Gastrocnemius medialis (tissue), 4 donors: ENCODE data around the gene MSI2. TPM values are rescaled to one million over a fixed set of nuclear protein-coding genes. Genes with fewer than 3 reads are reported as not detected.

Experiments
- ATAC-seq, 2 donors: fragments of 150-250 bp; one replicate each; pipeline ENCODE4 v1.9.1; 2016
- DNase-seq, 2 donors: peaks; one replicate each; pipeline ENCODE4 v3.0.0-alpha.2; 2019
- H3K27ac ChIP-seq, 4 donors: fragments of 200-600 bp; sonication (generic); 1 replicate in 1 of 4; 2 replicates in 3 of 4; pipeline ENCODE4 v1.5.1; 2016 to 2018; ENCODE audit warnings: mild to moderate bottlenecking in 2 of 4, moderate library complexity in 1 of 4
- H3K27me3 ChIP-seq, 3 donors: fragments of 200-600 bp; sonication (generic) in 2 of 3; 1 replicate in 1 of 3; 2 replicates in 2 of 3; pipeline versions ENCODE4 v1.5.1 to v1.6.0; 2016 to 2019; ENCODE audit warnings: mild to moderate bottlenecking in 1 of 3, moderate library complexity in 1 of 3
- H3K36me3 ChIP-seq, 2 donors: fragments of 200-600 bp; sonication (generic) in 1 of 2; one replicate each; pipeline ENCODE4 v1.5.1; 2017 to 2018
- H3K4me1 ChIP-seq, 2 donors: fragments of 200-600 bp; sonication (generic) in 1 of 2; one replicate each; pipeline ENCODE4 v1.5.1; 2016 to 2017; ENCODE audit warnings: mild to moderate bottlenecking in 2 of 2
- H3K4me3 ChIP-seq, 4 donors: fragments of 200-600 bp; sonication (generic) in 3 of 4; 1 replicate in 1 of 4; 2 replicates in 3 of 4; pipeline ENCODE4 v1.5.1; 2016 to 2019; ENCODE audit warnings: mild to moderate bottlenecking in 2 of 4
- H3K9me3 ChIP-seq, 3 donors: fragments of 200-600 bp; sonication (generic) in 2 of 3; 1 replicate in 1 of 3; 2 replicates in 2 of 3; pipeline ENCODE4 v1.5.1; 2016 to 2019
- CTCF ChIP-seq, 5 experiments: fragments of 450-650 bp in 3 of 5; fragments of 200-600 bp in 2 of 5; sonication (generic) in 2 of 5; IDR thresholded peaks in 4 of 5; conservative IDR thresholded peaks in 1 of 5; 1 replicate in 4 of 5; 2 replicates in 1 of 5; pipeline ENCODE4 v1.5.1; 2016 to 2019; ENCODE audit warnings: antibody characterized with exemption in 5 of 5, mild to moderate bottlenecking in 3 of 5, moderate library complexity in 3 of 5
- POLR2A ChIP-seq, 2 donors: fragments of 450-650 bp; IDR thresholded peaks; one replicate each; pipeline ENCODE4 v1.6.1; 2017; ENCODE audit warnings: antibody characterized with exemption in 2 of 2, mild to moderate bottlenecking in 2 of 2, moderate library complexity in 2 of 2
- in situ Hi-C, 4 donors: fragments of 200-750 bp; cut with MboI; loops; one replicate each; pipeline versions ENCODE4 v1.15.0 to v1.8.0; 2017; ENCODE audit warnings: low sequenced_read_pairs in 4 of 4
- intact Hi-C: fragments of 100-400 bp; cut with DNase I; formaldehyde crosslinking; loops from one replicate; pipeline ENCODE4 v1.15.1; 2023; ENCODE audit warnings: low total_unique reads
- total RNA-seq, 4 donors: library from RNA; depleted of rRNA; stranded (reverse); fragments of >200 nt; gene quantifications; one replicate each; pipeline versions ENCODE4 v1.1.0 to v1.2.3, GENCODE V29; 2016

MSI2 gene
- total RNA-seq, 4 donors from 2014 or later, result 33.1 to 66.2 (median 48.5) TPM

DNA sequence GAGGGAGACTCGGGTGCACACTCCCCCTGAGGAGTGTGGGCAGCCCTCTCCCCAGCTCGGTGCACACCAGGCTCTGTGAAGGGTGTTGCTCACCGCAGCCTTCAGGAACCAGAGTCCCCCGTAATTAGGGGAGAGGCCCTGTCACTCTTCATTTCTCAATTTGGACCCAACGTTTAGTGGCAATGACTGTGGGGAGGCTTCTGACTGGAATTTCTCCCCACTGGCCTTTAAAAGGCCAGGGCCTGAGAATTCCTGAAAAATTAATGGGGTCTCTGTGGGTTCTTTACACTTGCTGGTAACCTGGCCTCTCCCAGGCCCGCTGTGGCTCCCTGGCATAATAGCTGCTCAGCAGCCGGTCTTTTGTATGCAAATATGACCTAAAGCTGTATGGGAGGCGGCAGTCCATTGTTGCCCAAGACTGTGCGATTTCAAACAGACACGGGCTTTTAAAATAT is 209.7 kb downstream of the MSI2 start:
- TF ChIP-seq POLR2A (IDR thresholded peaks at IDR 0.05) (no peak), CTCF (IDR thresholded peaks at IDR 0.05 in 4 of 5, conservative IDR thresholded peaks at IDR 0.05 in 1 of 5) (no peak)
- no peaks in the 10 kb centered on the region for H3K36me3 ChIP-seq
- H3K4me1 ChIP-seq, result peaks cover 27 to 41% of the 10 kb centered on the region in 2 donors
- intact Hi-C loops (no loop called here), in situ Hi-C loops (no loop called here)
- DNase-seq (no peak), ATAC-seq (no peak)
- no peaks in the 10 kb centered on the region for H3K27me3 ChIP-seq
- H3K4me3 ChIP-seq, result no peak overlapping the region
- no peaks in the 10 kb centered on the region for H3K9me3 ChIP-seq
- H3K27ac ChIP-seq, result no peak overlapping the region

GRCh38 chr17:57466521-57466920 is 210.2 kb downstream of the MSI2 start:
- intact Hi-C loops, result no loop called here
- Histone ChIP-seq H3K9me3 (no peaks in the 10 kb centered on the region), H3K27ac (no peak overlapping the region), H3K36me3 (no peaks in the 10 kb centered on the region), H3K4me1 (peaks cover 28 to 37% of the 10 kb centered on the region in 2 donors), H3K4me3 (no peak overlapping the region), H3K27me3 (no peaks in the 10 kb centered on the region)
- no peak for DNase-seq
- in situ Hi-C loops, result no loop called here
- ATAC-seq, result no peak
- TF ChIP-seq POLR2A (IDR thresholded peaks at IDR 0.05), result no peak
- TF ChIP-seq CTCF (IDR thresholded peaks at IDR 0.05 in 4 of 5, conservative IDR thresholded peaks at IDR 0.05 in 1 of 5), result no peak

- peaks cover 29 to 40% of the 10 kb centered on the region in 2 donors for H3K4me1 ChIP-seq
- in situ Hi-C loops (no loop called here), intact Hi-C loops (no loop called here)
- no peaks in the 10 kb centered on the region for H3K27me3 ChIP-seq
- DNase-seq (no peak), ATAC-seq (no peak)
- no peak overlapping the region for H3K4me3 ChIP-seq
- no peaks in the 10 kb centered on the region for H3K9me3 ChIP-seq
- TF ChIP-seq CTCF (IDR thresholded peaks at IDR 0.05 in 4 of 5, conservative IDR thresholded peaks at IDR 0.05 in 1 of 5), result no peak
- no peak for TF ChIP-seq POLR2A (IDR thresholded peaks at IDR 0.05)
- no peak overlapping the region for H3K27ac ChIP-seq
- no peaks in the 10 kb centered on the region for H3K36me3 ChIP-seq
These were observed 210.9 kb downstream of the MSI2 start for GRCh38 chr17:57467226-57467625.

DNA sequence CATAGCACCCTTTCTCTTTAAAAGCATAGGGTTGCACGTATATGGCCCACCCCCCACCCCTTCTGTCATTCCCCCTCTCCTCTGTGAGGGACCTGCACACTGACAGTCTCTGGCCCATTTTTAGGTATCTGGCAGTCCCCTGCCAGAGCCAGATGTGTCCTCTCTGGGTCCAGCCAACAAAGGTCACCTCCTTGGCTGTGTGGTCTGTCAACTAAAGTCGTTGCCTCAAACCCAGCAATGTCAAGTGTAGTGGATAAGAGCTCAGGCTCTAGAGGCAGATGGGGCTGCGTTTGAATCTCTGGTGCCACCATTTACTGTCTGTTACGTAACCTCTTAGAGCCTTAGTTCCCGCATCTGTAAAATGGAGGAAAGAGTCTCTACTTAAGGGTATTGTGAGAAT is 211.5 kb downstream of the MSI2 start:
- TF ChIP-seq POLR2A (IDR thresholded peaks at IDR 0.05), result no peak
- TF ChIP-seq CTCF (IDR thresholded peaks at IDR 0.05 in 4 of 5, conservative IDR thresholded peaks at IDR 0.05 in 1 of 5), result no peak
- DNase-seq (no peak), ATAC-seq (no peak)
- Histone ChIP-seq H3K27ac (no peak overlapping the region), H3K27me3 (no peaks in the 10 kb centered on the region), H3K36me3 (no peaks in the 10 kb centered on the region), H3K4me3 (no peak overlapping the region), H3K9me3 (no peaks in the 10 kb centered on the region), H3K4me1 (peaks cover 29 to 40% of the 10 kb centered on the region in 2 donors)
- intact Hi-C loops, result no loop called here
- in situ Hi-C loops, result no loop called here
